ENCODE data around the gene TMEM232. TPM values are rescaled to one million over a fixed set of nuclear protein-coding genes. Genes with fewer than 3 reads are reported as not detected.

The TMEM232 gene
- polyA plus RNA-seq, 1 experiment: 0.12 TPM

GRCh38 chr5:110476164-110476563 is 250.3 kb downstream of the TMEM232 start:
- H3K4me3 ChIP-seq (ENCODE audit: low read depth, low read length): no peak overlapping the region
- H3K36me3 ChIP-seq (ENCODE audit: control insufficient read depth, insufficient read depth, low read length): no peaks in the 10 kb centered on the region
- ChIA-PET CTCF (no interaction called here), POLR2A (no interaction called here)
- no peaks in the 10 kb centered on the region for H3K27me3 ChIP-seq (ENCODE audit: control insufficient read depth, insufficient read depth, low read length)
- DNase-seq (ENCODE audit: low read depth): no peak
- TF ChIP-seq CTCF (IDR thresholded peaks at IDR 0.05; ENCODE audit: insufficient read depth, low read depth, low read length): no peak

- no peaks in the 10 kb centered on the region for H3K36me3 ChIP-seq (ENCODE audit: control insufficient read depth, insufficient read depth, low read length)
- no peak for DNase-seq (ENCODE audit: low read depth)
- CTCF ChIA-PET: no interaction called here
- H3K4me3 ChIP-seq (ENCODE audit: low read depth, low read length): no peak overlapping the region
- POLR2A ChIA-PET: no interaction called here
- TF ChIP-seq CTCF (IDR thresholded peaks at IDR 0.05; ENCODE audit: insufficient read depth, low read depth, low read length): no peak
- H3K27me3 ChIP-seq (ENCODE audit: control insufficient read depth, insufficient read depth, low read length): no peaks in the 10 kb centered on the region
Observed at GRCh38 chr5:110475529-110475928, 250.9 kb downstream of the TMEM232 start.

- CTCF ChIA-PET: no interaction called here
- no peaks in the 10 kb centered on the region for H3K36me3 ChIP-seq (ENCODE audit: control insufficient read depth, insufficient read depth, low read length)
- no peak for TF ChIP-seq CTCF (IDR thresholded peaks at IDR 0.05; ENCODE audit: insufficient read depth, low read depth, low read length)
- POLR2A ChIA-PET: no interaction called here
- H3K4me3 ChIP-seq (ENCODE audit: low read depth, low read length): no peak overlapping the region
- no peak for DNase-seq (ENCODE audit: low read depth)
- no peaks in the 10 kb centered on the region for H3K27me3 ChIP-seq (ENCODE audit: control insufficient read depth, insufficient read depth, low read length)
Observed at GRCh38 chr5:110469486-110469885, 257.0 kb downstream of the TMEM232 start.

GRCh38 chr5:110463106-110463505 is 263.4 kb downstream of the TMEM232 start:
- H3K36me3 ChIP-seq (ENCODE audit: control insufficient read depth, insufficient read depth, low read length): no peaks in the 10 kb centered on the region
- no peaks in the 10 kb centered on the region for H3K27me3 ChIP-seq (ENCODE audit: control insufficient read depth, insufficient read depth, low read length)
- H3K4me3 ChIP-seq (ENCODE audit: low read depth, low read length): no peak overlapping the region
- ChIA-PET POLR2A (no interaction called here), CTCF (interaction anchor here (0.7 kb wide), 1 partner anchor 858 kb away, joined by 3 read pairs; no protein-coding TSS in a partner anchor)
- no peak for TF ChIP-seq CTCF (IDR thresholded peaks at IDR 0.05; ENCODE audit: insufficient read depth, low read depth, low read length)
- no peak for DNase-seq (ENCODE audit: low read depth)

- H3K4me3 ChIP-seq (ENCODE audit: low read depth, low read length): no peak overlapping the region
- H3K27me3 ChIP-seq (ENCODE audit: control insufficient read depth, insufficient read depth, low read length): no peaks in the 10 kb centered on the region
- TF ChIP-seq CTCF (IDR thresholded peaks at IDR 0.05; ENCODE audit: insufficient read depth, low read depth, low read length): no peak
- POLR2A ChIA-PET: no interaction called here
- CTCF ChIA-PET: no interaction called here
- no peaks in the 10 kb centered on the region for H3K36me3 ChIP-seq (ENCODE audit: control insufficient read depth, insufficient read depth, low read length)
- DNase-seq (ENCODE audit: low read depth): no peak
Observed at GRCh38 chr5:110460837-110461236, 265.6 kb downstream of the TMEM232 start.

All from BJ (cell line).